Activated CD4-positive, alpha-beta T cell treated with anti-CD3 and anti-CD28 coated beads, Interleukin-2, amount 50 U/mL, for 1 hour (primary cell): ENCODE results near the gene AOPEP.
A peak's percentile ranks its signal among the peaks of the same experiment; 100 is the strongest.

Source experiments
- DNase-seq: peaks from one replicate; pipeline ENCODE4 v3.0.0-alpha.2; 2020

Gene AOPEP, protein sequence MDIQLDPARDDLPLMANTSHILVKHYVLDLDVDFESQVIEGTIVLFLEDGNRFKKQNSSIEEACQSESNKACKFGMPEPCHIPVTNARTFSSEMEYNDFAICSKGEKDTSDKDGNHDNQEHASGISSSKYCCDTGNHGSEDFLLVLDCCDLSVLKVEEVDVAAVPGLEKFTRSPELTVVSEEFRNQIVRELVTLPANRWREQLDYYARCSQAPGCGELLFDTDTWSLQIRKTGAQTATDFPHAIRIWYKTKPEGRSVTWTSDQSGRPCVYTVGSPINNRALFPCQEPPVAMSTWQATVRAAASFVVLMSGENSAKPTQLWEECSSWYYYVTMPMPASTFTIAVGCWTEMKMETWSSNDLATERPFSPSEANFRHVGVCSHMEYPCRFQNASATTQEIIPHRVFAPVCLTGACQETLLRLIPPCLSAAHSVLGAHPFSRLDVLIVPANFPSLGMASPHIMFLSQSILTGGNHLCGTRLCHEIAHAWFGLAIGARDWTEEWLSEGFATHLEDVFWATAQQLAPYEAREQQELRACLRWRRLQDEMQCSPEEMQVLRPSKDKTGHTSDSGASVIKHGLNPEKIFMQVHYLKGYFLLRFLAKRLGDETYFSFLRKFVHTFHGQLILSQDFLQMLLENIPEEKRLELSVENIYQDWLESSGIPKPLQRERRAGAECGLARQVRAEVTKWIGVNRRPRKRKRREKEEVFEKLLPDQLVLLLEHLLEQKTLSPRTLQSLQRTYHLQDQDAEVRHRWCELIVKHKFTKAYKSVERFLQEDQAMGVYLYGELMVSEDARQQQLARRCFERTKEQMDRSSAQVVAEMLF

DNA sequence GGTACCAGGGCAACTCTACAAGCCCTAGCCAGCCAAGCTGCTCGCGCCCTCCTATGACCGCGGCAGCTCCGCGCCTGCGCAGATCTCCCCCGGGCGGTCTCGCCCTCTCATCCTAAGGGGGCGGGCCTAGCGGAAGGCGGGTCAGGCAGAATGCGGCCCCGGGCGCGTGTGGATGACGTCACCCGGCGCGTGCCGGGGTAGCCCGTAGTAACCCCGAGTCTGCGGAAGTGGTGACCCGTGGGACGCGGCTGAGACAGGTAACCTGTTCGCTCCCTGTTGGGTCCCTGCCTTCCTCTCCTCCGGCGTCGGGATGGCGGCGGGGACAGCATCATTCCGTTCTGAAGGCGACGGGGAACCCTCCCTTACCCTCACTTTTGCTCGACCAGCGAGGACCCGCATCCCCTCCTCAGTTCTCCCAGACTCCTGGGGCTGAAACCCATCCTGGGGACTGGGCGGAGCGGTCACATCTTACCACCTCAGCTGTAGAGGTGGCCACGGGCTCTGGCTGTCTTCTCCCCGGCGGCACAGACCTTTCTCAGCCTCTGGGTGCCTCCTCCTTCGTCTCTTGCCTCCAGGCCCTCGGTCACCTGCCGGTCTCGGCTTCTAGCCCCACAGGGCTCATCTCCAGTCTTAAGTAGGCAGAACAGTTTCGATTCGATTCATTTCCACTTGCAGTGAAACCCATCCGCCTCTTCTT, at the start of gene AOPEP:
AOPEP (plus strand) TSS at position 205 of the 697 bp plus-strand sequence. CDS start 33,085 bp downstream, outside the sequence.
- peak; percentile 99 for DNase-seq

DNA sequence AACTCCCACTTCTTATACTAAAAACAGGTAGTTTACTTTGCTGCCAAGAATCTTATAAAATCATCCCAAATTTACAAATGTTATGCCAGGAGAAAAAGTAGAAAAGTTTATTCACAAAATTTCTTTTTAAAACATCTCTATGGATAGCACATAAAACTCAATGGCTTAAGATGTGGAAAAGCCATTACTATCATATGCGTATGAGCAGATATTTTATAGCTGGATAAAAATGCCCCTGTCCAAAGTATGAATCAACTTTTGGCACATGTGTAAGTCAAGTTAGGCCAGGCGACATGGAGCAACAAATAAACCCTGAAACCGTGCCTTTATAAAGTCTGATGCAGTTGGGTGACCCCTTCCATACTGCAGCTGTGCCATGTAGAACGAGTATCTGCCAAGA, 48.6 kb upstream of the AOPEP start:
- DNase-seq = no peak

DNA sequence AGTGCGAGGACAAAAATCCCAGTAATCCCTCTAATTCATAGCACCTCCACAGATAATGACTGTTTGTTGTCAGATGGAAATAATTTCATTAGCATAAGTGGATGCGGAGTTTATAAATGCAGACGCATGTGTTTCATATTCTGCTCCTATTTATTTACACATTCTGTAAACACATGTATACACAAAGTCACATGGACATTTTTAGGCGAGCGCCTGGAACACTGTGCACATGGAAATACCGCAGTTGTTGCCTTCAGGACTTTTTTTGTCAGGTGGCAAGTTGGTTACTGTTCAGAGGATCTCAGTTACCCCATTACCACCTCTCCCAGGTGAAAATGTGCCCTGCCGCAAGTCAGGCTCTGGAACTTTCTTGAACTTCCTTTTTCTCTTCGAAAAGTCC, 46.9 kb upstream of the AOPEP start:
- no peak for DNase-seq

DNA sequence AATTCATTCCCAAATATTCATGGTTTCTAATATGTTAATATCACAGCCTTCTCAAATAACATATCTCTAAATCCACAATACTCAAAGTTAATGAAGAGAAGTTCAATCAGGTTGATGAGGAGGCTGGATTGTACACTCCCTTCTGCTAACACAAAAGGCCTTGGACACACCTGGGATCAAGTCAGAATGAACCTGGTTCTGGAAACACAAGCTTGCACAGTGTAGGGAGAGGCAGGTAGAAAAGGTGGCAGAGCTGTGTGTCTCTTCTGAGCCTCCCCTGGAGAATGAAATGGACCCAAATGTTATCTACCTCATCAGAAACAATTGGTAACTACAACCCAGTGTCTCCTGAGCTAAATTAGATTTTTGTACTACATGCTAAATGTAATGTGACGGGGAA, 46.5 kb upstream of the AOPEP start:
- DNase-seq = no peak

DNA sequence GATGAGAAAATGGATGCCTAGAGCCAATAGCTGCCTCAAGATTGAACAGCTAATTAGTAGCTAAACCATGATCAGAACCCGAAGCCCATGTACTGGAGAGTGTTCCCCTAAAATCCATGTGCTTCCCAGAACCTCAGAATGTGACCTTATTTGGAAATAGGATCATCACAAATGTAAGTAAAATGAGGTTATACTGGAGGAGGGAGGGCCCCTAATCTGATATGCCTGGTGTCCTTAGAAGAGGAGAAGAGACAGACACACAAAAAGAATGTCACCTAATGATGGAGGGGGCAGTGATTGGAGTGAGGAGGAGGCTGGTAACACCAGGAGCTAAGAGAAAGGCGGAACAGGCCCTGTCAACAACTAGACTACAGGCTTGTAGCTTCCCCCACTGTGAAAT, 45.9 kb upstream of the AOPEP start:
- DNase-seq = no peak

DNA sequence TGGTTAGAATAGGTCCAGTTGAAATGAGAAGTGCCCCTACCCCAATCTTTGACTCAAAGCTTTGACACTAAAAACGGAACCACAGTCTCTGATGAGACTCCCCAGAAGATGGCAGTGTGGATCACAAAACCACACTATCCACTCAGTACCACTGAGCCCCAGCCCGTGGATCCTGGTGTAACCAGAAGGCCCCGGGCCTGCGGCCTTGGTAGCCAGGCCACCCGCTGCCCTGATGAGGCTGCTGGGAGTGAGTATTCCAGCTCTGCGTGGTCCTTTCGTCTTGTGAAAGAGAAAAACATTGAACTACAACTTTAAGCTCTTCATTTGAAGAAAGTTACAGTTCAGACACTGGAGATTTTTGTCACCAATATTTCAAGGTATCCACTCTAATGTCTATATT, 45.0 kb upstream of the AOPEP start:
- DNase-seq = peak; percentile 52

DNA sequence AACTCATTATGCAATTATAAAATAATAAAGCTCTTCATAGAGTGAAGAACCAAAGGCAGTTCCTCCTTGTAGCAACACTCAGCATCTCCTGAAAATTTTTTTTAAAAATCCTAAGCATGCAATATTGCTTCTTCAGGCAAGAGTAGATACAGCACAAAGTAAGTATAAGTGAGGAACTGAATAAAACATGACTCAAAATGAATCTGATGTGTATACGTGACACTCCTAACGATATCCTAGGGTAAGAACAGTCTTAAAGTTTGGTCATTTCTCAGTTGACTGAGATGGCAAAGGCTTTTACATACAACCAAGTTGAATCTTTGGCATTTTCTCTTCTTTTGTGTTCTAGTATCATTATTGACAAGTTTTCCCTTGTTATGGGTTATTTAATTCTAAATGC, 41.1 kb upstream of the AOPEP start:
- no peak for DNase-seq

DNA sequence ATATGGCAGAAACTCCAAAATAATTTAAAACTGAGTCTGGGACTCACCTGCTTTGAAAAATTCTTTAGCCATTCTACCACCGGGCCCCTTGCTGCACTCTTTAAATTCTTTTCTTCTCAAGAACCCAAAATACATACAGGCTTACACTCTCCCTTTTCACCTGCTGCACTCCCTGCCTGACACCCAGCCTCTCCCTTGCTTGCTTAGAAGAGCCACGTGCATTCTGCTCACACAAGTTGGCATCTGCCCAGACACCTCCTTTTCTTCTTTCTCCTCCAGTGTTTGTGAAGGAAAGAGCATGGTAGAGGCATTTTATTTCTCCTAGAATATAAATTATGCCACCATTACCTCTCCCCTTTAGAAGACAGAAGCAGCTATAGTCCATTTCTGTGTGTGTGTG, 39.0 kb upstream of the AOPEP start:
- DNase-seq = no peak

DNA sequence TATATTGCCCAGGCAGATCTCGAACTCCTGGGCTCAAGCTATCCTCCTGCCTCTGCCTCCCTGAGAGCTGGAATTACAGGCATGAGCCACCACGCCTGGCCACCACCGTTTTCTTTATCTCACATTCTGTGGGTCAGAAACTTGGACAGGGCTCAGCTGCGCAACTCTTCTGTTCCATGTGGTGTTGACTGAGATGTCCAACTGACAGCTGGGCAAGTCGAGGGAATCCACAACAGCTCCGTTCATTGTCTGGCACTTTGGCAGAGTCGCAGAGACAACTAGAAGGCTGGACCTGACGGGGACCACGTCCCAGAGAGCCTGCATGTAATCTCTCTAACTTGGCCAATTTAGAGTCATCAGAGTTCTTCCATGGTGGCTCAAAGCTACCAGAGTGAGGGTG, 36.2 kb upstream of the AOPEP start:
- DNase-seq = no peak

DNA sequence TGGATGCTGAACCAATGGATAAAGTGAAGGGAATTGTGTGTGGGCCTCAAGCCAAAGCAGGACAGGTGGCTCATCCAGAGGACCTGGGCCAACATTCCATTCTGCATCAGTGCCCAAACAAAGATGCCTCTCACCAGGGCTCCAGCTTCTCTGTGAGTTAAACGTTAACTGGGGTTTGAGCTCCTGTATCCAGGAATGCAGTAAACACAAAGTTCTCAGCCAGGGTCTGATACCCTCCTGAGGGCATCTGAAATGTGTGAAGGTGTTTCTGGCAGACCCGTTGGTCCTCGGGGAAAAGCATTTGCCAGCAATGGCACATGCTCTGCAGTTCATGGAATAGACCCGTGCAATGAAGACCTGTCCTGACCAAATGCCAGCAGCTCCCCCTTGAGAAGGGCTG, 33.9 kb upstream of the AOPEP start:
- DNase-seq = no peak

DNA sequence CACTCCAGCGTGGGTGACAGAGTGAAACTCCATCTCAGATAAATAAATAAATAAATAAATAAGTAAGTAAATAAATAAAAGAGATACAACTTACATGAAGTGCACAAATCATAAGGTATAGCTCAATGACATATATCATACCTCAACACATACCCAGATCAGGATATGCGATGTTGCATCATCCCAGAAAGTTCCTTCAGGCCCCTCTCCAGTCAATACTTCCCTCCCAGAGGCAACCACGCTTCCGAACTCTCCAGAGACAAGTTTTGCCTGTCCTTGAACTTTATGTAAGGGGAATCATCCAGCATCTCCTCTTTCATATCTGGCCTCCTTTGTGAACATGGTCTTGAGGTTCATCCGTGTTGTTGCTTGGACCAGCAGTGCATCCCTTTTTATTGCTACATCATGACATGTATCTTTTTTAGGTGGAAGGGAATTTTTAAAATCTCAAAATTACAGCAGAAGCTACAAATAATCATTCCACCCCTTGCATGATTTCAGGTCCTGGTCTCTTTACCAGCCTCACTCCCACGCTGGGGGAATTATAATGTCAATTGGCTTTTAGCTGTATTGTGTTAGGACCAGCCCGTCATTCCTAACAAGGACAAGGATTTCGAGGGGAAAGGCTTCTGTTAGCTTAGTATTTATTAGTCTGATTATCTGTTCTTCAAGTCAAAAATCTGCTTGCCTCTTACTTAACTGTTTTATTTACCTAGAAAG, 32.9 kb upstream of the AOPEP start:
- DNase-seq = no peak

DNA sequence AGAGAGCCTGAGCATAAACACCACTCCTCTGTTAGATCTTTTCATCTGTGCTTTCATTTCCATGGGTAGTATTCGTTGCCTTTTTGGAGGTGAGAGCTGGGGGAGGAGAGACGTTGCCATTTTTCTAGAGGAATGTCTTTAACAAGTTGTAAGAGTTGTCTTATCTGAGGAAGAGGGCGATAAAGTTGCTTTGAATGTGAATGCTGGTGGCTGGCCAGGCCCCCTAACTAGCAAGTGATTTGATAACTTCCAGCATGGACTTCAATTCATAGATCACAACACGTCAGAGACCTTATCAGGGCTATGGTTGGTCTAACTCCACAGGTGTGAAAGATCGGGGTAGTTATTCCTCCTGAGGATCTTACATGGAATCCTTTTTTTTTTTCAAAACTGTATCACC, 30.0 kb upstream of the AOPEP start:
- DNase-seq = no peak

DNA sequence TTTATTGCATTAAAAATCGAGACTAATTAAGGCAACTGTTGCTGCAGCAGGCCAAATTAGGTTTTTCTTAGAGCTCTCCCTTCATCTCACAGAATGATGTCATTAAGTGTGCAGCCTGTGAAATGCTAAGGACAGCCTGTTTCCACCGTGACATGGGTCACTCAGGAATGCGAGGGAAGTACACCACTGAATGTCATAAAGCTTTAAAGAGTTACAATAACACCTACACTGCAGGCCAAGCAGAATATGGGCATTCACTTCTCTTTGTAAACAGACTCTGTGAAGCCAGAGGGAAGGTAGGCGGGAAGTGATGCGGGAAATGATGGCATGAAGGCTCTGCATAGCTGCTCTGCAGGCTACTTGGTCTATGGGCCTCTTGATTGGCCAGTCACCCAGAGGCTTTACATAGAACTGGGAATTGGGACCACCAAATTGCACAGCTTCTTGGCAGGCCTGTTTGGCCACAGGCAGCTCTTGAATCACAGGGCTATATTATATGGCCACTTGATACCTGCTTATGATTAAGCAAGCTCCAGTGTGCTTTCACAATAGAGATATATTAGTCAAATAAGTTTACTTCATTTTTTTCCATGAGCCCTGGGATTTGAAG, 28.4 kb upstream of the AOPEP start:
- no peak for DNase-seq

DNA sequence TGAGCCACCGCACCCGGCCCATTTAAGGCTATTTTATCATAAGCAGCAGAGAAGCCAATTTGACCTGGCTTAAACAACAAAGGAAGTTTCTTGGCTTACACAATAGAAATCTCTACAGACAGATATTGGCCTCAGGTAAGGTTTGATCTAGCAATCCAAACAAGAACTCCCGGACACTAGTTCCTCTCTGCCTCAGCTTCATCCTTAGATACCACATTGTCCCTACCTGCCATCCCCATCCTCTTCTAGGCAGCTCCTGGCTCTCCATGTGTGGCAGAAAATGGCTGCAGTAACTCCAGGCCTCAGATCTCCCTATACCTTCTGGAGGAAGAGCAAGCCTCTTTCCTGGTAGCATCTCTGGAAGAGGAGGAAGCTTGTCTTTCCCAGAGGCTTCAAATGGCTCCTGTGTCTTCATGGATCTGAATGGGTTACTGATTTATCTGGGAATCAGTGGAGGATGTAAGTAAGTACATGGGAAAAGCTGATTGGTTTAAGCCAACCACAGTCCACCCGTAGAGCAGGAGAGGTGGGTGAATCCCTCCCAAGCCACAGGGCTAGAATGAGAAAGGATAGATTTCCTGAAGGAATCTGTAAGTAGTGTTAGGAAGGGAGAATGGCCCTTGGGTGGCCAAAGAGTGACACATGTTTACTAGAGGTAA, 26.7 kb upstream of the AOPEP start:
- no peak for DNase-seq

DNA sequence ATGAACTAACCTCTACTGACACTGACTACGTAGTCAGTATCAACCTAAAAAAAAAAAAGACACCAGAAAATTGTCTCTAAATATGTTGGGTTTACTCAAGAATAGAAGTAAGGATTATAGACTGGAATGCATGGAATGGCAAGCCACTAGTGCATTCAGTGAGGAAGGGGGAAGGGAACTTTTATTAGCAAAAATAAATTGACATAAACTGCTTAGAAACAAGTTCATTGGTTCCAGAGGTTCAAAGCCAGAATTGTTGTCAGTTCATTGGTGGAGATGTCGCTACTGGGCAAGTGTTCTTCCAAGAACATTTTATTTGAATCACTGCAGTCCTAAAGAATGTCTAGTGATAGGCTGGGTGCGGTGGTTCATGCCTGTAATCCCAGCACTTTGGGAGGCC, 26.1 kb upstream of the AOPEP start:
- no peak for DNase-seq

DNA sequence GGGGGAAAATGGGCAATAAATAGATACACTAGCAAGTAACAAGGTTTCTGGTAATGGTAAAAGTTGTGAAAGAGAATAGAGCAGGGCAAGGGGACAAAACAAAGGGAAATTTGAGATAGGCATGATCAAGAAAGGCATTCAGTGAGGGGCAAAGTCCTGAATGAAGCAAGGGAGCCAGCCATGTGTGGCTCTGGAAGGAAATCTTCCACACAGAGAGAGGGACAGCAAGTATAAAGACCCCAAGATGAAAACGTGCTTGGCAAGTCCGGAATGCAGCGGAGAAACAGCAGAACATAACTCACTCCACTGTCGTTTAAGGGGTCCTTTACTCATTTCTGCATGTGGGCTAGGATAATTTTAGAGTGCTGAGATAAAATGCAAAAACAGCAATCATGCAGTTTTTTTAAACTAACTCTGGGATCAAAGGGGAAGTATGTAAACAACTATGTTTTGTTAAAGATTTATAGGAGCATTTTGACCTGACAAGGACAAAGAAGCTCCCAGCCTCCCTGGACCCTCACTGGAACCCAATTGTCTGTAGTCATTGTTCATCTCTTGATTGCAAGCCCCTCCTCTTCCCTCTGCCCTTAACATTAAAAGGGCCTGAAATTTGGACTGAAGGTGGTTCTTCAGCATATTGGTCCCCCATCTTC, 22.9 kb upstream of the AOPEP start:
- no peak for DNase-seq

DNA sequence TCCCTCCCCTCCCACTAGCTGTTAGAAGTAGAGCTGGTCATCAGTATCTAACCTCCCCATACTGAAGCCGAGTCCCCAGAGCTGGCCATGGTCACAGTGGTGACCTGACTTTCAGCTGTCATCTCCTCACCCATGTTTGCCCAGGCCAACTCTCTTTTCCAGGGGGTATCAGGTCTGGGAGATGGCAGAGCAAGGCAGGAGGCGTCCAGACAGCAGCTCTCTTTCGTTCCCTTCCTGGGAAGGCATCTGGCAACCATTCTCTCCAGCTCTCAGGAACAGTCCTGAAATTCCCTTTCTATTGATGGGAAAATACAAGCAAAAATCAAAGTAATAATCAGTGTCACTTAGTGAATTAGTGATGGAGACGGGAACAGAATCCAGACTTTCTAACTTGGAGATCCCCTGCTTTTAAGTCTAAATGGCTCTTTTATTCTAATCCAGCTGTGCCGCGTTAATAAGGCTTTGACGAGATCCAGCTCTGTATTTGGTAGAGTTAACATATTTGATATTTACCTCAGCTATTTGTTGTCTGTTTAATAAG, 21.3 kb upstream of the AOPEP start:
- no peak for DNase-seq

DNA sequence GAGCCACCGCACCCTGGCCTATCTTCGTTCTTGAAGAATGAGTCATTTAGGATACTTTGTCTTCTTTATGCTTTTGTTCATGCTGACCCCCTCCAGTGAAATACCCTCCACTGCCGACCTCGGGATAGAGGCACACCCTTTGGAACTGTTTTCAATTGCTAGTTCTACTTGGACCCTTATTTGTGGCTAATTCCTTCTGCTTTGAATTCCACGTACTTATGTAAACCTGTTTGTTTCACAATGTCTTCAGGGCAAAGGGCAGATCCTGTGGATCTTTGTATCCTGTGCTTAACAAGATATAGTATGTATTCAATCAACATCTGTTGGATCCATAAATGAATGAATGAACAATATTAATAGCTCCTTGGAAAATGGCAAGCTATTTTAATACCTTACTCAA, 19.6 kb upstream of the AOPEP start:
- DNase-seq = no peak

DNA sequence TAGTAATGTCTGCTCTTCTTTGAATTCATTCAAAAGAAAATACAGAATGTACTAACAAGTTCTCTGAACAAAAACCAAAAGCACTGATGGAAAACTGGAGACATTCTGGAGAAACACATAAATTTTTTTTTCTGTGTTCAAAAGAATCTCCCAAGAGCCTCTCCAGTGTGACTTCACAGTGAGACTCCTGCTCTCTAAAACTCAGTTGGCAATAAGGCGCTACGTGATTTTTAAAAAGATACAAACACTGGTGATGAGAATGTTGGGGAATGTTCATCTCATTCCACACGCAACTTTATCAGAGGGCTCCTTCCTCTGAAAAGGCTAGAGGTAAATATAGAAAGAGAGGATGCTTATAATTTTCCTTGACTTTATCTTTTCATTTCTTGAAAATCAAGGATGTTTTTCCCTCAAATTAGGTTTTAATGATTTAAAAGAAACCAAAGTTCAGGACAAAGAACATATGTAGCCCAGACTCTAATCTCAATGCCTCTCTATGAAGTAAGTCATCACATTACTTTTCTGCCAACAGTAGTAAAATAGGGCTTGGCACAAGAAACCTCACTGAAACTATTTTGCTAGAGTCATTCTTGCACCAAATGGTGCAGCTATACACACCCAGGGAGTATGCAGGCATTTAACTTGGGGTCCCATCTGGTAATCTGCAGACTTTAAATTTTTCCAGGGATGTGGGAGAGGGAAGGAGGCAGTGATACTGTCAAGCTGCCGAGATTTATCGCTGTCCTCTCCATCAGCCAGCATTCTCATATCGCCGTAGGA, 12.9 kb upstream of the AOPEP start:
- no peak for DNase-seq

DNA sequence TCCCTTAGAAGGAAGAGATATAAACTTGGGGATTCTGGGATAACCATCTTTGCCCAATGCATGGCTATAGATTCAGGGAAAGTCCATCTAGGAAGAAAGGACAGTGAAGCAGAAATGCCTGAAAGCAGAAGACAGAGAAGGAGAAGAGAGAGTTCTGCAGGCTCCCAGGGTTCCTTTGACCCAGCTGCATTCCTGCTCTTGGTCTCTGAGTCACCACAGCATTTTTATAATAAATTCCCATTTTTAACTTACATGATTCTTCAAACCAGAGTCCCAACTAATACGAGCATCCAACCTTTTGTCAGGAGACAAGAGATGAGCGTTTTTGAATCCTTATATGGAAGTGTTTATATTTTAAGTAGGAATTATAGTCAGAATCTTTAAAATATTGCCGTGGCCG, 12.0 kb upstream of the AOPEP start:
- no peak for DNase-seq
